GM10266 (cell line): Measurements from ENCODE around the gene BHLHA9.

Experiments
- DNase-seq: peaks from one replicate; pipeline ENCODE4 v3.0.0; 2012; ENCODE audit errors: extremely low spot score
- TF ChIP-seq, protein P1 (sequence below): IDR thresholded peaks from 2 replicates; pipeline ENCODE4 v1.5.1; 2012; ENCODE audit warnings: mild to moderate bottlenecking, low read depth; ENCODE audit not compliant: control insufficient read depth, insufficient read depth; ENCODE audit errors: missing control alignments

Gene BHLHA9

GRCh38 chr17:1312261-1312870 lies 42.1 kb downstream of the BHLHA9 start:
- DNase-seq = no peak
- TF ChIP-seq, protein P1, sequence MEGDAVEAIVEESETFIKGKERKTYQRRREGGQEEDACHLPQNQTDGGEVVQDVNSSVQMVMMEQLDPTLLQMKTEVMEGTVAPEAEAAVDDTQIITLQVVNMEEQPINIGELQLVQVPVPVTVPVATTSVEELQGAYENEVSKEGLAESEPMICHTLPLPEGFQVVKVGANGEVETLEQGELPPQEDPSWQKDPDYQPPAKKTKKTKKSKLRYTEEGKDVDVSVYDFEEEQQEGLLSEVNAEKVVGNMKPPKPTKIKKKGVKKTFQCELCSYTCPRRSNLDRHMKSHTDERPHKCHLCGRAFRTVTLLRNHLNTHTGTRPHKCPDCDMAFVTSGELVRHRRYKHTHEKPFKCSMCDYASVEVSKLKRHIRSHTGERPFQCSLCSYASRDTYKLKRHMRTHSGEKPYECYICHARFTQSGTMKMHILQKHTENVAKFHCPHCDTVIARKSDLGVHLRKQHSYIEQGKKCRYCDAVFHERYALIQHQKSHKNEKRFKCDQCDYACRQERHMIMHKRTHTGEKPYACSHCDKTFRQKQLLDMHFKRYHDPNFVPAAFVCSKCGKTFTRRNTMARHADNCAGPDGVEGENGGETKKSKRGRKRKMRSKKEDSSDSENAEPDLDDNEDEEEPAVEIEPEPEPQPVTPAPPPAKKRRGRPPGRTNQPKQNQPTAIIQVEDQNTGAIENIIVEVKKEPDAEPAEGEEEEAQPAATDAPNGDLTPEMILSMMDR = no peak

DNA sequence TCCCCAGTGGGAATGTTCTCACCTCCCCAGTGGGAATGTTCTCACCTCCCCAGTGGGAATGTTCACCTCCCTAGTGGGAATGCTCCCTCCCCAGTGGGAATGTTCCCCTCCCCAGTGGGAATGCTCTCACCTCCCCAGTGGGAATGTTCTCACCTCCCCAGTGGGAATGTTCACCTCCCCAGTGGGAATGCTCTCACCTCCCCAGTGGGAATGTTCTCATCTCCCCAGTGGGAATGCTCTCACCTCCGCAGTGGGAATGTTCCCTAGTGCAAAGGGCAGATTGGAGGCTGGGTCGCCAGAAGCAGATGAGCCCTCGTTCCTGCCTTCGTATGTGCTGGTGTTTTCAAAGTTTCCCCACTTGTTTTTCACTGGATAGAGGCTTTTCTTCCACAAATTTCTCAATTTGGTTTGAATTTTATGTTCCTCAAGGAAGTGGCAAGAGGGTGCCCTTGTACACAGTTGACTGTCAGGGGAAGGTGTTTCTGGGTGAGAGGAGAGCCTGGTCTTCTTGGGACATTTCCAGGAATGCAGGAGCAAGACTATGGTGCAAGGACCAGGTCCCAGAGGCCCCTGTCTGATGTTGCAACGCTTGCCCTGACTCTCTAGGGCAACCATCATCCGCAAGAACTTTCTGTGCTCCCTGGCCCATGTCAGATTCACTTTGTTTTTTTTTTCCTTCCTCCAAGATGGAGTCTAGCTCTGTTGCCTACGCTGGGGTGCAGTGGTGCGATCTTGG lies 43.2 kb downstream of the BHLHA9 start:
- TF ChIP-seq, protein P1 = no peak
- no peak for DNase-seq

DNA sequence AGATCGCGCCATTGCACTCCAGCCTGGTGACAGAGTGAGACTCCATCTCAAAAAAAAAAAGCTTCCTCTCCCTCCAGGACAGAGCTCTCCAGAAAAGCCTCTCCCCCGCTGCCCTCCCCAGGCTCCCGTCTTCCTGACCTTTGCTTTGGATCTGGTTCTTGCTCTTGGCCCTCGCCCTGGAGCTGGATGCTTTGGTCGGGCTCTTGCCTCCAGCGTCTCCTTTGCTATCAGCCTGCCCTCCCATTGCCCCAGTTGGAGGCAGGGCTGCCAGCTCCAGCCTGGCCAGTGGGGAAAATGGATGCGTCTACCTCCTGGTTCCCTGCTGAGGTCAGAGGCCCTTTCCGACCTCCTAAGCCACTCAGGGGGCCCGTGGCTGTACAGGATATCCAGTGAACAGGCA lies 45.2 kb downstream of the BHLHA9 start:
- TF ChIP-seq, protein P1 = no peak
- DNase-seq = no peak

GRCh38 chr17:1315891-1316403 lies 45.7 kb downstream of the BHLHA9 start:
- TF ChIP-seq, protein P1 = no peak
- no peak for DNase-seq
